GM21367 (cell line): ENCODE results near the gene ANTXR1.
"Not testable (repeated sequence)": the region's sequence is repeated elsewhere in the genome, so short reads cannot be mapped to it uniquely, and the experiment has no call there.

ENCODE experiments used
- ATAC-seq: cut with Tn5 transposase; IDR thresholded peaks from one replicate; pipeline ENCODE4 v1.9.1; 2021; ENCODE audit not compliant: unreplicated experiment

The ANTXR1 gene

GRCh38 chr2:69253611-69254301, 240.8 kb downstream of the ANTXR1 start:
- ATAC-seq, result no peak

GRCh38 chr2:69255760-69256159, 242.8 kb downstream of the ANTXR1 start:
- no peak for ATAC-seq

- ATAC-seq, result not testable (repeated sequence)
Observed at GRCh38 chr2:69259994-69260591, 247.1 kb downstream of the ANTXR1 start.

GRCh38 chr2:69260666-69261065, 247.7 kb downstream of the ANTXR1 start:
- no peak for ATAC-seq

- no peak for ATAC-seq
Observed at GRCh38 chr2:69269330-69269729, 256.4 kb downstream of the ANTXR1 start.

- ATAC-seq, result no peak
Observed at GRCh38 chr2:69271831-69272257, 258.9 kb downstream of the ANTXR1 start.

GRCh38 chr2:69272803-69273471, 260.0 kb downstream of the ANTXR1 start:
- ATAC-seq, result no peak

GRCh38 chr2:69275490-69275889, 262.5 kb downstream of the ANTXR1 start:
- ATAC-seq, result no peak

GRCh38 chr2:69278366-69278765, 265.4 kb downstream of the ANTXR1 start:
- no peak for ATAC-seq

GRCh38 chr2:69279211-69279610, 266.2 kb downstream of the ANTXR1 start:
- ATAC-seq, result no peak

- no peak for ATAC-seq
Observed at GRCh38 chr2:69279931-69280681, 267.1 kb downstream of the ANTXR1 start.

GRCh38 chr2:69280796-69281412, 267.9 kb downstream of the ANTXR1 start:
- no peak for ATAC-seq

GRCh38 chr2:69285379-69285894, 272.5 kb downstream of the ANTXR1 start:
- no peak for ATAC-seq

GRCh38 chr2:69287544-69287943, 274.6 kb downstream of the ANTXR1 start:
- no peak for ATAC-seq

GRCh38 chr2:69288429-69288828, 275.4 kb downstream of the ANTXR1 start:
- ATAC-seq, result no peak

- no peak for ATAC-seq
Observed at GRCh38 chr2:69291004-69291650, 278.1 kb downstream of the ANTXR1 start.

GRCh38 chr2:69291721-69292120, 278.7 kb downstream of the ANTXR1 start:
- no peak for ATAC-seq

GRCh38 chr2:69292256-69292655, 279.3 kb downstream of the ANTXR1 start:
- no peak for ATAC-seq

GRCh38 chr2:69296421-69296820, 283.4 kb downstream of the ANTXR1 start:
- no peak for ATAC-seq

GRCh38 chr2:69297216-69297615, 284.2 kb downstream of the ANTXR1 start:
- no peak for ATAC-seq
